NCI-H2081 treated with DMSO at 0.1 percent for 48 hours (cell line): ENCODE measurements around the gene GLI3.

Experiments used
- DNase-seq: peaks from one replicate; lab custom pipeline; 2025; lab: John Stamatoyannopoulos, UW

GLI3 gene

GRCh38 chr7:41928166-41928565, 308.8 kb downstream of the GLI3 start:
- no peak for DNase-seq

GRCh38 chr7:41927380-41927779, 309.6 kb downstream of the GLI3 start:
- no peak for DNase-seq

GRCh38 chr7:41925946-41926345, 311.1 kb downstream of the GLI3 start:
- DNase-seq, result no peak

- DNase-seq, result no peak
Observed at GRCh38 chr7:41924796-41925195, 312.2 kb downstream of the GLI3 start.

- DNase-seq, result no peak
Observed at GRCh38 chr7:41922373-41922772, 314.6 kb downstream of the GLI3 start.

GRCh38 chr7:41921453-41921981, 315.5 kb downstream of the GLI3 start:
- no peak for DNase-seq

GRCh38 chr7:41918597-41918996, 318.4 kb downstream of the GLI3 start:
- DNase-seq, result no peak

- DNase-seq, result no peak
Observed at GRCh38 chr7:41916450-41916927, 320.5 kb downstream of the GLI3 start.

GRCh38 chr7:41915871-41916270, 321.1 kb downstream of the GLI3 start:
- DNase-seq, result no peak

GRCh38 chr7:41912851-41913567, 324.0 kb downstream of the GLI3 start:
- no peak for DNase-seq

GRCh38 chr7:41912426-41912825, 324.6 kb downstream of the GLI3 start:
- DNase-seq, result no peak

- DNase-seq, result no peak
Observed at GRCh38 chr7:41911792-41912191, 325.2 kb downstream of the GLI3 start.
